Activated CD4-positive, CD25-positive, alpha-beta regulatory T cell (primary cell): Measurements from ENCODE around the gene MB21D2.
A peak's percentile ranks its signal among the peaks of the same experiment; 100 is the strongest.
"Not testable (repeated sequence)": the region's sequence is repeated elsewhere in the genome, so short reads cannot be mapped to it uniquely, and the experiment has no call there.

Source experiments
- DNase-seq, 4 experiments: peaks; one replicate each; lab custom pipeline; 2025; lab: John Stamatoyannopoulos, UW

Gene MB21D2

DNA sequence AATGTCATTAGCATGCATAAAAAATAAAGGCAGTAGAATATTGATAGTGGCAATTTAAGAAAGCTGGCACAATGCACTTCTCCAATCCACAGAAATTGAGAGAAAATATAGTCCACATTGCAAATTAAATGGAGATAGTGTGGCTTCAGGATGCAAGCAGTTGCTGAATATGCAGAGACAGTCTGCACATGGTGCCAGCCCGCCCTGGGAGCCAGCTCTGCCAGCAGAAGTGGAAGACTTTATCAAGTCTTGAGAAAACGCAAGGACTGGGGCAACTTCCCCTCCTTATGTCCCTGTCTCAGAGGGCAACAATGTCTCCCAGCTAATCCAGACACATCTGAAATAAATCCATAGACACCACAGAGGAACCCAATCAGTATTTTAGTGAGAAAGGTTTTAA lies 57.2 kb downstream of the MB21D2 start:
- no peak for DNase-seq

DNA sequence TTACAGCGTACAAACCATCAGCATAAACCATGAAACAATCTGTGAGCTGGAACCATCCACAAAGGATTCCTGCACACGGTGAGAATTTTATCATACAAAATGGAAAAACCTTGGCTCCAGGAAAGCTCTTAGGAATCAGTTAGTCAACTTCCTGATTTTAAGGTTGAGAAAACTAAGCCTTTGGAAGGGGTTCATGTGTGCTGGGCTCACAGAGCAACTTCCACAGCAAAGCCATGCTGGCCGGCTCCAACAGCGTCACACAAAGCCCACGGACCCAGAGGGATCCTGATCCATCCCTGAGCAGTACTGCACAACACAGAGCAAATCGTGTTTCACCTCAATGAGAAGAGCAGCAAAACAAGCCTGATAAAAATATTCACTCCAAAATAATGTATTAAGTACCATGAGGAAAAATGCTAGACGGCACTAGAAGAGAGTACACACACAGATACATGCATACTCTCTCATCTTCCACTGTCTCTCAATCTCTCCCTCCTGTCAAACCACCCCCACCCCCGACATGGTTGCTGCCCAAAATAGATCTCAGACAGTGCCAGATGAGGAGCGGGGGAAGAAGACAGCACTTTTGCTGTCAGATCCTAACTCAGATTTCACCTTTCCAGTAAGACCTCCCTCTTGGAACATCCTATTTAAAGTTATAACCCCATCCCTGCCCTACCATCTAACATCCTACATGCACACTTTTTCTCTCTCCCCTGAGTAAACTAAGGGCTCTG lies 58.6 kb downstream of the MB21D2 start:
- DNase-seq: no peak

DNA sequence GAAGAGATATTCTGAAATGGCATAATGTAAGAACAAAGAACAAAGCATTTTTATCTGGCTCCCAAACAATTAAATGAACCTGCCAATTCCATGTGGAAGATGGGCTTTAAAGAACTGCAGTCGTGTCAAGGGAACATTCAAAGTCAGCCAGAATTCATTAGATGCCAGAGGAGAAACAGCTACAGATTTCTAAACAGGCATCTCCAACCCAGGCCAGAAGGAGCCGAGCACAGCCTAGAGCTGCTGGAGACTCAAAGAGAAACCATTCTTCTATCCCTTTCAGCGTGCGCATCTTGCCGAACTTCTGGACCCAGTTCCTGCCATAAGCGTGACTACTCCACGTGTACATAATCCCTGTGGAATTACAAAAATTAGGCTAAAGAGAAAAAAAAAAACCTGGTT lies 60.4 kb downstream of the MB21D2 start:
- DNase-seq: no peak

DNA sequence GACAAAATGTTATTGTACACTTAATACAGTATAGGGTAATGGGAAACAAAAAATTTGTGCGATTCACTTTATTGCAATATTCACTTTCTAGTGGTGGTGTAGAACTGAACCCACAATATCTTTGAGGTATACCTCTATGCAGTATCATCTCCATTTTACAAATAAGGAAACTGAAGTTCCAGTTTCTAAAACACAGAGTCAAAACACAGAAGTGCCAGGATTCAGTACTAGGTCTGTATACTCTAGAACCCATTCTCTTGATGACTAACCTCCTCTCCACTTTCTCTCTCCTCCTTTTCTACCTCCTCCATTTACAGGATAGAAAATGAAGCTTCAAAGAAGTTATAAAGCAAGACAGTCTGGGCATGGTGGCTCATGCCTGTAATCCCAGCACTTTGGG lies 62.2 kb downstream of the MB21D2 start:
- DNase-seq: no peak

DNA sequence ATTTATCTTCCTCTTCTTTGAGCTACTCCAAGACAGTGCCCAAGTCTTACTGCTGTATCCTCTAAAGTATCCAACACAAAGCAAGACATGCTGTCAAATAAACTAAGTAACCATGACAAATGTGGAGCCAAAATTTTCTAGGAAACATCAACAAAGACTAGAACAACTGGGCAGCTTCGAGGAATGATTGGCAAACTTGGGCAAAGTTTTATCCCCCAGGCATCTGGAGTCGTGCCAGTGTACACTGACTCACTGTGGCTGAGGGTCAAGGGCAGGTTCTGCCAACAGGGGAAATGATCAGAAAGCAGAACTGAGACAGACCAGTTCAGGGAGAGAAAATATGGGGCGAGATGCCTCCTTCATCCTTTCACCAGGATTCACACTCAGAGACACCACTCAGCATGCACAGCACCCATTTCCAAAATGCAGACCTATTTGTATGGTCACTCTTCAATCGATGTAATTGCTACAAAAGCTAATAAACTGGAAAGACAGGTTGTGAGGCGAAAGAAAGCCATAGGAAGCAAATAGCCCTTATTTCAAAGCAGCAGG lies 65.8 kb downstream of the MB21D2 start:
- no peak for DNase-seq

DNA sequence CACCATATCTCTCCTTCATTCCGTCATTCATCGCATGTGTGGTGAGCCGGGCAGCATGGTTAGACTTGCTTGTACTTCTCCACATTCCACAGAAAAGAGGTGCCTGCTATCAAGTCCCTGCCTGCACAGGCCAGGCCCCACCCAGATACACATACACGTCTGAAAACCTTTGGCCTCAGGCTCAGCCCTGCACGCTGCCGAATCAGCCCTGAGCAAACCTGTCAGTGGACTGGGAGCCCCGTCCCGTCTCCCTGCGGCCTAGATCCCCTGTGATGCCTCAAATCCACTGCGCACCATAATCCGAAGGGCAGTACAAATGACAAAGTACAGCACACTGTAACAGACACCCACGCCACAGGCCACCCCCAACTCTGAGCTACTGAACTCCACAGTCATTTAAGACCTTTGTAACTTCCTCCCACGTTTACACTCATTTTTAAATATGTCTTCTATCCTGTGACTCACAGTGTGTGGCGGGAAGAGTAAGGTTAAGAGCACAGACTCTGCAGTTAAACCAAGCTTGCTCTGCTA lies 67.1 kb downstream of the MB21D2 start:
- DNase-seq: peak in 1 of 4 experiments; percentile 7

DNA sequence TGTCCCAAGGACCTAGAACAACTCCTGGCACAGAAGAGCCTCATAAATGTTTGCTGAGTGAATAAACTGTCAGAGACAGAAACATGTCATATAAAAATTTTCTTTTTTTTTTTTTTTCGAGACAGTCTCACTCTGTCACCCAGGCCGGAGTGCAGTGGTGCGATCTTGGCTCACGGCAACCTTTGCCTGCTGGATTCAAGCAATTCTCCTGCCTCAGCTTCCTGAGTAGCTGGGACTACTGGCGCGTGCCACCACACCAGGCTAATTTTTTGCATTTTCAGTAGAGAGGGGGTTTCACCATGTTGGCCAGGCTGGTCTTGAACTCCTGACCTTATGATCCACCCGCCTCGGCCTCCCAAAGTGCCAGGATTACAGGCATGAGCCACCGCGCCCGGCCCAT lies 67.8 kb downstream of the MB21D2 start:
- DNase-seq: not testable (repeated sequence)

DNA sequence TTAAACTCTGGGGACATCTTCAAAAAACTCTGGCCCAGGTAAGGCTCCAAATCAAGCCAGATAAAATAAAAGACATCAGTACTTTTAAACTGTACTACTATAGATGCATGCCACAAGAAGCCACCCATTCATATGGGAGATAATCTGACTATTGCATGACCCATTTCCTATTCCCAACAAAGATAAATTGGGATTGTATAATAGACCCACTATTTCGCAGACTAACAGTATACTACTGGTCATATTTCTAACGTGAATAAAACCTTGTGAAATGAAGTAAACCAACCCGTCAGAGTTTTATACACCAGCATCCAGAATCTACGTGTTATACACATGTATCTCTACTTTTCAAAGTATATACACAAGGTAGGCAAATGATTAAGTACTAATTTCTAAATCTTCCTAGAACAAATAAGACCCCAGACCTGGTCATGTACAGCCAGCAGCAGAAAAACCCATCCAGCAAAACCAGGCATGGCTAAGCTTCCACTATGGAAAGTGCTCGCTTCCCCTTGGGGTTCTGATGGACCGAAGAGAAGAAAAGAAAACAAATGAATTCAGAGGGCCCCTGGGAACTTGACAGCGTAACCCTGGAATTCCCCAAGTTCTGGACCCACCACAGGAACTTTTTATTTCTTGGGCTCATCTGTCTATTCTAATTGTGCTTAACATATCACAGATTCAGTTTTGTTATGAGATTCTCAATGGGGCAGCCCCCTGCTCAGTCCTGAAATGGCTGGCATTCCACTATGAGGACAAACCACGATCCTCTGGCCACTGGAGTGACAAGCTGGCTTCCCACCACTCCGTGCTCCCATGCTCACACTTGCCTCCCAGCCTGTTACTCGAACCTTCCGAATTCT lies 69.1 kb downstream of the MB21D2 start:
- no peak for DNase-seq

DNA sequence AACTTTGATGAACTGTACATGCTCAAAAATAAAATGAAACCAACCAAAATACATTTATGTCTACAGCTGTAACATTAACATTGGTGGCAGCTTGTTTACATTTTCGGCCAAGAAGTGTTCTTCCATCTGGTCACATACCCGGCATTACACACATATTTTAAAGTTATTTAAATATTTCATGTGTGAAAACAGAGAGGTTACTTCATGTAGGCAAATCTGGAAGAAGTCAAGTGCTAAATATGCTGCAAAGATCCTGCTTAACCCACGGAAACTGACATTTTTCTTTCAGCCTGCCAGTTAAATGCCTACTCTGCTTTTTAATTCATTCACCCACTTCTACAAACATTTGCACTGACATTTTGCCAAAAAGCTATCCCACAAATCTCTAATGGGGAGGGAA lies 69.7 kb downstream of the MB21D2 start:
- no peak for DNase-seq

DNA sequence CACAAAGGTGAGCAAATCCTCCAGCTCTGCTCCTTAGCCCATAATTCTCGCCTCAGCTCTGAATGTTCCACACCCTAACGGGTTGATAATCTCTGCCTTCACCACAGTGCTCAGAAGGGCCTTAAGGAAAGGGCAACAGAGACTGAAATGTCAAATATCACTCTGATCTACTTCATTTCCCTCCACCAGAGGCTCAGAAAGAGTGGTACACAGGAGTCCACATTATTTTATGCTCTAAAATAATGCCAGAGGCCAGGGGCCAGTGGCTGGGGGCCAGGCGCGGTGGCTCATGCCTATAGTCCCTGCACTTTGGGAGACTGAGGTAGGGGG lies 72.2 kb downstream of the MB21D2 start:
- DNase-seq: no peak

DNA sequence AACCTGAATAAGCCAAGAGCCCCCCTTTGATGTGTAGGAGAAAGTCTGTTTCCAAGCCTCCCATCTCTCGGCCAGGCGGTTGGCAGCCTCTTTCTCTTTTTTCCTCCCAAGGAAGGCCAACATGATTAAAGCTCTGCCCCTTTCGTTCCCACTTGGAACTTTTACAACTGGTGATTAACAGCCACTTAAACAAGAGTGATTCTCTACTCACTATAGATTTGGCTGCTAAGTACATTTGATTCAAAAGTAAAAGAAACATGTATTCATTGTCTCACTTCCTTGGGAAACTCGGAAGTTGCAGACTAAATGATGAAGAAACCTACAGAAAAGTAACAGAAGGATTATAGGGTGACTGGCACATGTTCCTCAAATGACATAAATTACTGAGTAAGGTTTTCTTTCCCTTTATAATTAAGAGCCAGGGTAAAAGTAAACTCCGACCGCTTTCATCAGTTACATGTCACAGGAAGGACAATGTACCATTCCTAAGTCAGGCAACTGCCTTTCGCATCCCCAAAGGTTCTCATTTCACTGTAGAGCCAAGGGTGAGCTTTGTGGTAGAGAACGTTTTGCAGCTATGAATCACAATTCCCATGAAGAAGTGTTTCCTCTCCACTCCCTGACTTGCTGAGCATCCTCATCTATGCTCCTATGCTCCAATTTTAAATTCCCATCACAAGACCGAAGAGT lies 72.7 kb downstream of the MB21D2 start:
- no peak for DNase-seq

DNA sequence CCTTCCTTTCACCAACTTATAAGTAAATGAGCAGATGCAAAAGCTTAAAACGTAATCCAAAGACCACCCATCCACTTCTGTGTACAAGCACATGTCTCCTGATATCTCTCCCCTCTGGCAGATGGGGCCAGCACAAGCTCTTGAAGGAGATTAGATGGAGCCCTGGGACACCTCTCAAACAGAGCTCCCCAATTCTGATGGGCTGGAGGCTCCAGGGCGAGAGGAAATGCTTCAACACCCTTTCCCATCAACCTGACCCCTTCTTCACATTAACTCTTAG lies 73.2 kb downstream of the MB21D2 start:
- no peak for DNase-seq

DNA sequence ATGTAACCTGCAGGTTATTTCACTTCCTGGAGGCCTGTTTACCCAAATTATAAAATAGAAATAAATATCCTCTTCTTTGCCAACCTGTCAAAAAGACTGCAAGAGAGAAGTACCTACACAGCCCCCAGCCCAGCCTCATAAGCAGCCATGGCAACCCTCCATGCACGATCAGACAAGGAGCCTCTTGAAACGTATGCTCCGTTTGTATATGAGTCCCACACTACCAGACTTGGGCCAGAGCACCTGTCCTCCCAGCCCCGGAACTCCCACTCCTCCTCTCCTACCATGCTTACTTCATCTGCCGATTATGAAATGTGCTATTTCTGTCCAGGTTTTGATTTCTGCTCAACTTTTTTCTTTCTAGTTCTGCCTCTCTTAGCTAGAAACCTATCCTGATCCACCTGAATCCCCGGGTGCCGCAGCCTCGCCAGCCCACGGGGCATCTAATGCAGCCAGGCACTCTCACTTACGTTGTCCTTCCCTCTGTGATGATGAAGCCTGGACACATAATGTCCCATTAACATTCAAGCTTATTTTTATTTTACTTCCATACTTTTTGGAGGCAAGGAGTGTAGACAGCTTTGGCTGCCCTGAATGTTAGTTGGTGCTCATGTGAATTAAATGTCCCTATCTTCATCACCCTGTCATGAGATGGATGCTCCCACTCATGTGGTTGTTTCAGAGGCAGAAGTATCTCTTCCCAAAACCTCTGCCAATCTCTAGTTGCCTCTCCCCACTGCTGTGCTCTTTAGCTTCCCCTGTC lies 73.8 kb downstream of the MB21D2 start:
- DNase-seq: no peak

DNA sequence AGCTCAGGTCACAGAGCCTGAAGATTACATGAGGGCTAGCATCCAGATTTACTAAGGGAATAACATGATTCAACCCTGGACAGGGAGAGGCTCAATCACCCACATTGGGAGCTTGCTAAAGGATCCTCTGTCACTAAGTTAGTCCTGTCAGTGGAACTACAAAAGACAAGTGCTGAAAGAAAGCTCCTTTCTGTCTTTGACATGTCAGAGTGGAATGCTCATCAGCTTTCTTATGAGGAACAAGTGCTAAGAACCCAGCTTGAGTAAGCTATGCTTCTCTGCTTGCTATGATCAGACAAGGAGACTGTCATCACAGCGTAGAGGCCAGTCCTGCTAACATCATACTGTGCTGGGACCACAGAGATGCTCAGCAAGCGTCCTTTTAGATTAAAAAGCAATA lies 74.5 kb downstream of the MB21D2 start:
- DNase-seq: no peak

DNA sequence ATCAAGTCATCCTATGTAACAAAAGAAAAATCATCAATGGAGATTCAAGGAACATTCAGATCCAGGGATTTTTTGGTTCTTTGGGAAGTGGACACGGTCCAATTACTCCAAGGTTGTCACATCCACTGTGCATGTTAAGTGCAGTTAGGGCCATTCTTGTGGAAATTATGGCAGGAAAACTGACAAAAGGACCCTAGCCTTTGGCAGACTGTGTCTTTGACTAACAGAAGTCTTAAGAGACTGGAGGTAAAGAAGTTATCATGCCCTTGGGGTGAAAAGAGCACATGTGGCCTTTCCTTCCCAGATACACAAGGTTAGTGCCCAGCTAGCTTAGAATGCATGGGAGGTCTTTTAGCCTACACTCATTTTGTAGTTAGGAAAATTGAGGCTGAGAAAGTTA lies 74.9 kb downstream of the MB21D2 start:
- DNase-seq: no peak

DNA sequence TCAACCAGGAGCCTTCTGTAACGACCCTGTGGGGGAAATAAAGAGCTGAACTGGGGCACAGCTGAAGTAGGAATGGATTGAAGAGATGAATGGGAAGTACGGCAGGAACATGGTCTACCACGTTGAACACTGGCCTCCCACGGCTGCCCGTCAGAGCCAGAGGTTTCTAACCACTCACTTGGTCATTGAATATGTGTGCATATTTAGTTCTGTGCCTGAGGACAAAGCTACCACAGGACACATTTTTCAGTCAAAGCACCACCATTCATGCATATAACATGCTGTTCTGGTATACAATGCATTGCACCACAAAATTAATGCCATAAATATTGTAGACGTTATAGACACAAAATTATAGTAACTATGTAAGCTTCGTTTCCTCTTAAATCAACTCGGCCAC lies 75.5 kb downstream of the MB21D2 start:
- no peak for DNase-seq

DNA sequence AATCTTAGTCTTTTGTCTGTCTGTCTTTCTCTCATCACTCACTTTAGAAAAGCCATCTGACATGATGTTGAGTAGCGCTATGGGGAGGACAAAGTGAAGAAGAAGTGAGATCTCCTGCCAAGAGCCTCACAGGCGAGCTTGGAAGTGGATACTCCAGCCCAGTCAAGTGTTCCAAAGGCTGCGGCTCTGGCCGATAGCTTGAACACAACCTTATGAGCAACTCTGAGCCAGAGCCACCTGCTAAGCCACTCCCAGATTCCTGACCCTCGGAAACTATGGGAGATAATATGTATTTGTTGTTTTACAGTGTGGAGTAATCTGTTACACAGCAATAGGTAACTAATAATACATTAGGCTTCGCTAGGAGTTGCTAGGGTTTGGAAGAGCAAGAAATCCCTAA lies 76.2 kb downstream of the MB21D2 start:
- no peak for DNase-seq

DNA sequence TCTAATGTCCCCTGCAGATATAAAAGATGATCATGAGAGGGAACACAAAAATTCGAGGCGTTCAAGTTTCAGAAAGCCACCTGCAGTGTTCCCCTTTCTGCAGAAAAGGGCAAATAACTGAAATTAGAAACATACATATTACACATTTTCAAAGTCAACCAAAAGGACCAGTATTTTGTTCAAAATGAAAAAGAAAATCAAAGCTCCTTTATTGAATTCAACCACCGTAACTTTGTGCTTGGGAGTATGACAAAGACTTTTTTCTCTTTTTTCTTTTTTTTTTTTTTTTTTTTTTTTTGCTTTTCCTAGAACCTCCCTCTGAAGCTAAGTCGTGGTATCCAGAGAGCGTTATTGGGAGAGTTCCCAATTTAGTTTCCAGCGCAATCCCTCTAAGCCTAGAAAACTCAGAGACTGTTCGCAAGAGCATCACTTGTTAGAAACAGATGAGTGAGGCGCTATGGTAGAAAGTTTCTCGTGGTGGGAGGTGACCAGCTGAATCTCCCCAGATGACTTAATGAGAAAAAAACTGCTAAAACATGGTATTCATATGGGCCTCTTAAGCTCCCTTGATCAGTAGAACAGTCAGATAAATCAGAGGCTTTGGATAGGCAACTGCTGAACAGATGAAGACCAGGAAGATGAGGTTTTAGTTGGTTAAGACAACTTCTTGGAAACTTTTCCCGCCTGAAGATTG lies 77.4 kb downstream of the MB21D2 start:
- DNase-seq: no peak

DNA sequence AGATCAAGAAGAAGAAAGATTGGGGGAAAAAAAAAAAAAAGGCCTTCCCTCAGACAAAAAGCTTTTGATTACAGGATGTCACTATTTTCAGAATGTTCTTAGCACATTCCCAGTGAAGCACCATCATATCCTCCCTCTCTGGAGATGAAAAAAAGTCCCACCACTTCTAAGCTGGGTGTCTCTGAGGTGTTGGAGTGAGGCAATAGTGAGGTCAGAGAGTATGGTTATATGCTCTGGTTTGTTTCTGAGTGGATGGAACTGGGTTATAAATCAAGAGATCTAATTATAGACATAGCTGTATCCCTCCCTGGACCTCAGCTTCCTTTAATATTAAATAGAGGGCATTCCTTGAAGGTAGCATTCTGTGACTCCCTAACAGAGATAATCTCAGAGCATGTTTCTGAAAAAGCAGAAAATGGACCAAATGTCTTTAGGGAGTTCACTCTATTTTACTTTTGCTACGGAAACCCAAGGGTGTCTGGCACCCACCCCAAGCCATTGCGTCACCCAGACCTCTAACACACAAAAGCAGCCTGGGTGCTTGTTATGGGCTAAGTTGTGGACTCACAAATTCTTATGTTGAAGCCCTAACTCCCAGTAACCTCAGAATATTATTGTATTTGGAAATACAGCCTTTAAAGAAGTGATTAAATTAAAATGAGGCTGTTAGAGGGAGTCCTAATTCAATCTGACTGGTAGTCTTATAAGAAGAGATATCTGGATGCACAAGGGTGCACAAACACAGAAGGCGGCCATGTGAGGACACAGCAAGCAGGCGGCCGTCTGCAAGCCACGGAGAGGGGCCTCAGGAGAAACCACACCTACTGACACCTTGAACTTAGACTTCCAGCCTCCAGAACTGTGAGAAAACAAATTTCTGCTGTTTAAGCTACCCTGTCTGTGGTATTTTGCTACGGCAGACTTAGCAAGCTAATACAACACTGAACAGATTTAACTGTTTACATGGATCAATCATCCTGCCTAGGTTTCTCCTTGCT lies 81.5 kb downstream of the MB21D2 start:
- DNase-seq: no peak

DNA sequence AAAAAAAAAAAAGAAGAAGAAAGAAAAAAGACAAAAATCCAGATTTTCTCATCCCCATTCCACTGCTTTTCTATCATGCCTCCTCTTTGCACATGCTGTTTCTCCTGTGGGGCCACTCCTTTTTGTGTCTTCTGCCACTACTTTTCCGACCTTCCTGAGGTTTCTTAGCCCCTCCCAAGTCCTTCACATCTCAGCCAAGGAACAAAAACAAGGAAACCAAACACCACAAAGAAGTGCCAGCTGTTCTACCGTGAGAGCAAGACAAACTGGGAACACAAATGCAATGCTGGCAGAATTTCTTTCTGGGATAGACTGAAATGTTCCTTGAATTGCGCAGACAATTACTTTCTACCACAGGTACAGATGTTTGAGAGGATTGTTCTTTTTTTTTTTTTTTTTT lies 83.2 kb downstream of the MB21D2 start:
- no peak for DNase-seq
